ENCODE data around the gene HSDL2.

DNA sequence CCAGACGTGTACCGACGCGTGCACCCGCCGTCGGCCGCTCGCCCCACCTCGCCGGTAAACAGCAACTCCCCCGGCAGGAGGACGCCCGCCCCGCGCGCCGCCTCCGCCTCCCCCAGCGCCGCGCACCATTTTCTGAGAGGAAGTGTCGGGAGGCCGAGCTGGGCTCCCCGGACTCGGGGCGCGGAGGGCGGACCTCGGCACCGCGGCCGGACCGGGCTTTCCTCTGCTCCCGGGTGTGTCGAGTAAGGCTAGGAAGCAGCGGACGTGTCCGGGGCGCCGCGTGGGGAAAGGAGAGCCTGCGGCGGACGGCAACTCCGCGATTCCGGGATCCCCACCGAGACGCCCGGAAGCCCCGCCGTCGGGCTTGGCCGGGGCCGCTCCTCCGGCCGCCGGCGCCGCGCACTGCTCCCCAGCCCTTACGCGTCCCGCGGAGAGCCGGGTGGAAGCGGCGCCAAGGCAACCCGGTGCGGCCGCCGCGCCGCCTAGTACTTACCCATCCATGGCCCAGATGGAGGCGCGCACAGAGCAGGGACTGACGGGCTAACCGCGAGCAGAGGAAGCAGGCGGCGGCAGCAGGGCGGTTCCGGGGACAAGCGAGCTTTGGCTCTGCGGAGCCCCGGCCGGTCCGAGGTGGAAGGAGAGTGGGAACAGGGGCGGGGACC lies 46.8 kb upstream of the HSDL2 start, which contains the start of gene PTBP3:
- peak; percentile 81 to 86 for TF ChIP-seq POLR2A (IDR thresholded peaks at IDR 0.05)
- TF ChIP-seq CTCF (IDR thresholded peaks at IDR 0.05), result peak in 1 of 6 experiments; percentile 15
